HL-60/S4 treated with phorbol 12-myristate 13-acetate at 8.2 ng/mL for 4 days and 3 days (cell line): ENCODE data around the gene AP1AR.
"Not testable (repeated sequence)": the region's sequence is repeated elsewhere in the genome, so short reads cannot be mapped to it uniquely, and the experiment has no call there.

Experiments
- in situ Hi-C: fragments of 300-500 bp; cut with MboI; formaldehyde crosslinking; loops from 2 replicates; pipeline ENCODE4 v1.15.0; 2022; ENCODE audit warnings: low sequenced_read_pairs

Gene AP1AR

GRCh38 chr4:112277705-112278448 lies 46.3 kb downstream of the AP1AR start:
- in situ Hi-C loops, result no loop called here

GRCh38 chr4:112279025-112279881 lies 47.7 kb downstream of the AP1AR start:
- in situ Hi-C loops, result no loop called here

- in situ Hi-C loops, result no loop called here
These were observed 48.3 kb downstream of the AP1AR start for GRCh38 chr4:112279882-112280315.

GRCh38 chr4:112280386-112281056 lies 48.9 kb downstream of the AP1AR start:
- in situ Hi-C loops, result no loop called here

- in situ Hi-C loops, result not testable (repeated sequence)
These were observed 50.4 kb downstream of the AP1AR start for GRCh38 chr4:112281895-112282398.

- in situ Hi-C loops, result no loop called here
These were observed 51.5 kb downstream of the AP1AR start for GRCh38 chr4:112282860-112283667.

GRCh38 chr4:112284166-112284565 lies 52.6 kb downstream of the AP1AR start:
- in situ Hi-C loops, result no loop called here

GRCh38 chr4:112284662-112285411 lies 53.2 kb downstream of the AP1AR start:
- in situ Hi-C loops, result no loop called here

GRCh38 chr4:112287258-112287989 lies 55.8 kb downstream of the AP1AR start:
- in situ Hi-C loops, result no loop called here

- in situ Hi-C loops, result no loop called here
These were observed 56.9 kb downstream of the AP1AR start for GRCh38 chr4:112288455-112288854.

- in situ Hi-C loops, result no loop called here
These were observed 58.0 kb downstream of the AP1AR start for GRCh38 chr4:112289407-112290253.

GRCh38 chr4:112290341-112290740 lies 58.8 kb downstream of the AP1AR start:
- in situ Hi-C loops, result no loop called here

- in situ Hi-C loops, result no loop called here
These were observed 65.6 kb downstream of the AP1AR start, which contains the start of gene ALPK1 for GRCh38 chr4:112296949-112297880. TSS of gene ALPK1 (plus strand) at chr4:112297369.

GRCh38 chr4:112299721-112300120 lies 68.1 kb downstream of the AP1AR start:
- in situ Hi-C loops, result no loop called here

GRCh38 chr4:112302320-112303274 lies 71.0 kb downstream of the AP1AR start:
- in situ Hi-C loops, result no loop called here

- in situ Hi-C loops, result not testable (repeated sequence)
These were observed 73.9 kb downstream of the AP1AR start for GRCh38 chr4:112305477-112305876.
